IPS DF 4.7 (cell line): ENCODE data around the gene MYL3.

Experiments
- DNase-seq: peaks from one replicate; pipeline ENCODE4 v3.0.0-alpha.2; 2013; ENCODE audit warnings: low spot score; ENCODE audit errors: extremely low read depth

MYL3 gene

GRCh38 chr3:46851364-46852333 is 11.6 kb downstream of the MYL3 start:
- DNase-seq: no peak

DNA sequence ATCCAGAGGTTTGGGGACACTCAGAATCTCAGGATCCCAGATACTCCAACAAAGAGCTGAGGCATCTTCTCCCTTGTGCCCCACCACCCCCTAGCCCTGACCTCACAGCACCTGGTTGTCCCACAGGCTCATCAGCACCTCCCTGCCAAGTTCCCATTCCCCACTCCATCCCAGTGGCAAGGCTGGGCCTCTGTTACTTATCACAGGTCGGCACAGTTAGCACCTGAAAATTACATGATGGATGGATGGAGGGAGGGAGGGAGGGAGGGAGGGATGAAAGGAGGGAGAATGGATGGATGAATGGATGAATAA is 12.8 kb downstream of the MYL3 start:
- DNase-seq: no peak

- DNase-seq: no peak
Measured at GRCh38 chr3:46849686-46850467, 13.4 kb downstream of the MYL3 start.

DNA sequence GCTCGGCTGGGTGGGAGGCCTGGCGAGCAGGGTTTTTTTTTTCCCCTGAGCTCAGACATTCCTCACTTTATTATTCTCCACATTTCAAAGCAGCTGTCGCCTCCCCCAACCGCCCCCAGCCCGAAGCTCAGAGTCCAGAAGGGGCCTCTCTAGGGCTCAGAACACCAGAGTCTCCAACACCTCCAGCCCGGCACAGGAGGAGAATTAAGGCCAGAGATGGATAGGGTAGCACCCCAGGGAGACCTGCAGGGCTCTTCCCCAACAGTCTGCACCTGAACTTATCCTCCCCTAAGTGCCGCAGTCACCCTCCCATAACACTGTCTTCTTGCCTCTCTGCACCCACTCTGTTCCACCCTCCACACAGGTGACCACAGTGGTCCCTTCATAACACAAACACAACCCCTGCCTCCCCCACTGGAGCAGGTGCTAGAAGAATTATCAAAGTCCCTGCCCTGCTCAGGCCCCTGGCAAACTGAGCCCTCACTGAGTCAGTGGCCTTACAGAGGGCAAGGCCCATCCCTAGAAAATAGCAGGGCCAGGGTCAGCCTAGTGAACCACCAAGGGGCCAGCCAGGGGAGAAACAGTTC is 14.1 kb downstream of the MYL3 start:
- DNase-seq: no peak

DNA sequence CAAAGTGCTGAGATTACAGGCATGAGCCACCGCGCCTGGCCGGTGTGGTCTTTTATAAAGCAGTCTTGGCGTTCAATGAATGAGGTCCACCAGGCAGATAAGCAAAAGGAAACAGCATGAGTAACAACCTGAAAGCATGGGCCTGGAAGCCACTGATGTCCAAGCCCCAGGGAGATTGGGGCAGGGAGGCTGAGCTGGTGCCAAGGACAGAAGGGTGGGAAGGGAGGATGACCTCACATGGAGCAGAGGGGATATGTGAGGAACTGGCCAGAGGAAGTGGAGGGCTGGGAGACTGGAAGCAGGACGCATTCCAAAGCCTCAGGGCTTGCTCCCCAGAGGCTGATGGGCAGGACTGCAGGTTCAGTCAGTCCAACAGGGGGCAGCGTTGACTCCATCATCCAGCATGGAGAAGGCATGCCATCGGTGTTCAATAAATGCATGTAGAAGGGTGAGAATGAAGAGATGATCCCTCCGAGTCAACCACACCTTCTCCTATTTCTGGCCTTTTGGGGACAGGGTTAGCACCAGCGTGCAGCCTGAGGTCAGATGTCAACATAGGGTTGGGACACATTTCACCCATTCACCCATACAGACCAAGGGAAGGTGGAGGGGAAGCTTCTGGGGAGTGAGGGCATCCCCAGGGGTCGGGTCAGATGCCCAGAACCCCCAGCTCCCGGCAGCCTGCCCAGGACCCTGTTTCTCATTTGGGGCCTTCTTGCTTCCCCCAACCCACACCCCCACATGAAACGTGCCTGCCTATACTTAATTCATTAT is 14.8 kb downstream of the MYL3 start:
- DNase-seq: no peak

DNA sequence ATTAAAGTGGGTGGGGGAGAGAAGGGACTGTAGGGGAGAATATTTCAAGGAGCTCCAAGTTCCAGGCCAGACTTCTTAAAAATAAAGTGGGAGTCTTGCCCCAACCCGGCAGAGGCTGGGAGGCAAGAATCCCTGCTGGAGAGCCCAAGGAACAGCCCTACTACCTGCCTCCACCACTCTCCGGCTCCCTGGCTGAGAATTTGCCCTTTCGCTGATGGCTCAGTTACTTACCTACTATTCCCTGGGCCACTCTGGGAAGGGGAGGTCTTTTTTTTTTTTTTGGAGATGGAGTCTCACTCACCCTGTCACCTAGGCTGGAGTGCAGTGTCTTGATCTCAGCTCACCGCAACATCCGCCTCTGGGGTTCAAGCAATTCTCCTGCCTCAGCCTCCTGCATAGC is 15.5 kb downstream of the MYL3 start:
- no peak for DNase-seq

- no peak for DNase-seq
Measured at GRCh38 chr3:46846624-46847542, 16.4 kb downstream of the MYL3 start.

DNA sequence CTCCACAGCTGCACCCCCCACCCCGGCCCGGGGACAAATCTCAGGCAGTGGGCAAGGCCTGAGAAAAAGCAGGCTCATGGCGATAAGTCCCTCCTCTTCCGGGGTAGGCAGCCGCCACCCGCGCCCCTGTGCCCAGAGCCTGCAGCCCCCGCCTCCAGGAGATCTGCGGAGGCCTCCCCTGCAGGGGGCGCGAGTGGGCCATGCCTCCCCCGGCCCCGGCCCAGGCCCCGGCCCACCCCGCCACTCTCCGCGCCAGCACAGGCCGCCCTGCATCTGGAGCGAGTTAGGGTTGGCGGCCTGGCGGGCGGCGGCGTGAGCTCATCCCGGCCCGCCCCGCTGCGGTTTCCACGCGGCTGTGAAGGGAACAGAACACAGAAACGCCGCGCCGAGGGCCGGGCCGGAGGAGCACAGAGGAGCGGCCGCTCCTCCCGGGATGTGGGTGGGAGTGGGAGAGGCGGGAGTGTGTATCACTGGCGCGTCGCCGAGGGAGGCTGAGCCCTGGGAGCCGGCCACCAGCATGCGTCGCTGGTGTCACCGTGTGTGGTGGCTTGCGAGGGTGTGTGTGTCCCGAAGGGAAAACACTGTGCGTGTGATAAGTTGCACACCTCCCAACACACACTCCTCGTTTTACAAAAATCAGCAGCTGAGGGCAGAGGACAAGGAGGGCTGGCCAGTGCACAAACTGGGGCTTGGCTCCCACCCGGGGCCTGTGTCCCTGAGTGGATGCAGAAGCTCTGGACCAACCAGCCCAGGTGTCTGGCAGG is 17.2 kb downstream of the MYL3 start:
- DNase-seq: no peak

- DNase-seq: no peak
Measured at GRCh38 chr3:46845397-46845859, 17.8 kb downstream of the MYL3 start.

DNA sequence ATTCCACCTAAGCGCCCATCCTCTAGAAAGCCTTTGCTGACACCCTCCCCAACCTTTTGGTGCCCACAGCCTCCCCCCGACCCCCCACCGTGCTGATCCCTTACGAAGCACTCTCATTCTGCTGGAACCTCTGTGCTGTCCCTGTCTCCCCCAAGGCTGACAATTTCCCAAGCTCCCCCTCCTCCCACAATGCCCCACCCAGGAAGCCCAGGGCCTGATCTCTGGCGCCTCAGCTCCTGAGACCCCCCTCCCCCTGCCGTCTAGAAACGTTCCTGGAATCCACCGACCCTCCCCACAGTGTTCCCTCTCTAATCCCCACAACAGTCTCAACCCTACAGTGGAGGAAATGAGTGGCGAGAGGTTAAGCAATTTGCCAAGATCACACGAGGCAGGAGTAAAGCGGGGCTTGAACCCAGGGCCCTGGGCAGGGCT is 18.3 kb downstream of the MYL3 start:
- DNase-seq: no peak

DNA sequence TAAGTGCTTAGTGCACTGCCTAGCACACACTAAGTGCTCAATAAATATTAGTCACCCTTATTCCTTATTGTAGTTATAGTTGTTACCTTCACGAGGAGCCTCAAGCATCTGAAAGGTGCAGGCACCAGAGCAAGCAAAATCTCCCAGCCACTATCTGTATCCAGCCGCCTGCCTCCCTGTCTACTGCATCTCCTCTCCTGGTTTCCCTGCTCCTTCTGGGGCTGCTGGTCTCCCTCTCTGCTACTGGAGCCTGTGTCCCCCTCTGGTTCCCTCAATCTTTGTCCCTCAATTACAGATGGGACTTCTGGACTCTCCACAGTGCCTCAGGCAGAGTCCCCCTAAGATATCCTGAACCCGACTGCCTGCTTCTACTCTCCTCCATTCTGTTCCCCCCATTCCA is 18.8 kb downstream of the MYL3 start:
- no peak for DNase-seq

DNA sequence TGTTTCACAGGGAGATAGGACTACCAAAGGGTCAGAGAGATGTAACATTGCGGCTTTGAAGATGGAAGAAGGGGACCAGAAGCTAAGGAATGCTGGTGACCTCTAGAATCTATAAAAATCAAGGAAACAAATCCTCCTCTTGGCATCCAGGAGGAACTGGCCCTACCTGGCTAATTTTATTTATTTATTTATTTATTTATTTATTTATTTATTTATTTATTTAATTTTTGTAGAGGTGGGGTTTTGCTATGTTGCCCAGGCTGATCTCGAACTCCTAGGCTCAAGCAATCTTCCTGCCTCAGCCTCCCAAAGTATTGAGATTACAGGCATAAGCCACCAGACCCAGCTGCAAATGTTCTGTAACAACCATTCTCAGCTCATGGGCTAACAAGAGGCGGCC is 19.7 kb downstream of the MYL3 start:
- DNase-seq: no peak

DNA sequence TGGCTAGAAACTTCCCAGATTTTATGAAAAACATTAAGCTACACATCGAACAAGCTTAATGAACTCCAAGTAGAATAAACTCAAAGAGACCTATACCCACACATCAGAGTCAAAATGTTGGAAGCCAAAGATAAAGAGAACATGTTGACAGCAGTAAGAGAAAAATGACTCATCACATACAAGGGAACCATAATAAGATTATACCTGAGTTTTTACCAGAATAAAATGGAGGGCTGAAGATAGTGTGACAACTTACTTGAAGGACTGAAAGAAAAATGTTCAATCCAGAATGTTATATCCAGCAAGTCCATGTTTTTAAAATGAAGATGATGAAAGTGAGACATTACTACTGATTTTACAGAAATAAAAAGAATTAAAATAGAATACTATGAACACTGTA is 22.8 kb downstream of the MYL3 start:
- no peak for DNase-seq

DNA sequence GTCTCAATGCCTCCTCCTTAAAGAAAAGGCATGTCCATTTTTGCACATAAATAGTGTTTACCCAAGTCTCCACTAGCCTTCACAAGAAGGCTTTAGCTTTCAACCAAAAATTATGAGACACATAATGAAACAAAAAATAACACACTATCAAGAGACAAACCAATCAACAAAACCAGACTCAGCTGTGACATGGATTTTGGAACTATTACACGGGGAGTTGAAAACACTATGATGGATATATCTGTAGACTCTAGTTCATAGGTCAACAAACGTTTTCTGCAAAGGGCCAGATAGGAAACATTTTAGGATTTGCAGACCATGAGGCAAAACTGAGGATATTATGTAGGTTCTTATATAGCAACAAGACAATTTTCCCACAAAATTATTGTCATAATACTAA is 24.9 kb downstream of the MYL3 start:
- DNase-seq: no peak

GRCh38 chr3:46835491-46835890 is 27.8 kb downstream of the MYL3 start:
- DNase-seq: no peak

GRCh38 chr3:46835054-46835453 is 28.2 kb downstream of the MYL3 start:
- no peak for DNase-seq

- no peak for DNase-seq
Measured at GRCh38 chr3:46833346-46834300, 29.6 kb downstream of the MYL3 start.

DNA sequence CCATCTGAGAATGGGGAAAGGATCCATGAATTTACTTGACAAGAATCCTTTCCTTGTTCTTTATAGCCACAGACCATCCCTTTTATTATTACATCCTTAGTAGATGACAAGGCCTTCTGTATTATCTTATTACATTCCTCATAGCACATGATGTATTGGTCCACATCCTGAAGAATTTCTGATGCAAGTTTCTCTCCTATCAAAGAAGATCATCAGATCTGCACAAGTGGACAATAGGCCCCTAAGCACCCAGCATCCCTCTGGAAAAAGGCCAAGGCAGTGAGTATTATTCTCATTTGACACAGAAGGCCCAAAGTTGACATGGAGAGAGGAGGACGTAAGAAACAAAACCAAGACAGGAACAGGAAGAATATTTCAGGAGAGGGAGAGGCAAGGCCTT is 31.4 kb downstream of the MYL3 start:
- DNase-seq: no peak
